ENCODE measurements around the gene KNCN. TPM values are rescaled to one million over a fixed set of nuclear protein-coding genes. Genes with fewer than 3 reads are reported as not detected.

The KNCN gene
- total RNA-seq, 1 donor, result not detected

GRCh38 chr1:46592823-46593222 is 41.4 kb upstream of the KNCN start:
- TF ChIP-seq, protein P1, sequence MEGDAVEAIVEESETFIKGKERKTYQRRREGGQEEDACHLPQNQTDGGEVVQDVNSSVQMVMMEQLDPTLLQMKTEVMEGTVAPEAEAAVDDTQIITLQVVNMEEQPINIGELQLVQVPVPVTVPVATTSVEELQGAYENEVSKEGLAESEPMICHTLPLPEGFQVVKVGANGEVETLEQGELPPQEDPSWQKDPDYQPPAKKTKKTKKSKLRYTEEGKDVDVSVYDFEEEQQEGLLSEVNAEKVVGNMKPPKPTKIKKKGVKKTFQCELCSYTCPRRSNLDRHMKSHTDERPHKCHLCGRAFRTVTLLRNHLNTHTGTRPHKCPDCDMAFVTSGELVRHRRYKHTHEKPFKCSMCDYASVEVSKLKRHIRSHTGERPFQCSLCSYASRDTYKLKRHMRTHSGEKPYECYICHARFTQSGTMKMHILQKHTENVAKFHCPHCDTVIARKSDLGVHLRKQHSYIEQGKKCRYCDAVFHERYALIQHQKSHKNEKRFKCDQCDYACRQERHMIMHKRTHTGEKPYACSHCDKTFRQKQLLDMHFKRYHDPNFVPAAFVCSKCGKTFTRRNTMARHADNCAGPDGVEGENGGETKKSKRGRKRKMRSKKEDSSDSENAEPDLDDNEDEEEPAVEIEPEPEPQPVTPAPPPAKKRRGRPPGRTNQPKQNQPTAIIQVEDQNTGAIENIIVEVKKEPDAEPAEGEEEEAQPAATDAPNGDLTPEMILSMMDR (IDR thresholded peaks at IDR 0.05; ENCODE audit: insufficient read depth, low read depth, low read length), result no peak
- no peak for DNase-seq (ENCODE audit: low read depth)
- H3K4me3 ChIP-seq (ENCODE audit: low read depth, low read length), result no peak overlapping the region

DNA sequence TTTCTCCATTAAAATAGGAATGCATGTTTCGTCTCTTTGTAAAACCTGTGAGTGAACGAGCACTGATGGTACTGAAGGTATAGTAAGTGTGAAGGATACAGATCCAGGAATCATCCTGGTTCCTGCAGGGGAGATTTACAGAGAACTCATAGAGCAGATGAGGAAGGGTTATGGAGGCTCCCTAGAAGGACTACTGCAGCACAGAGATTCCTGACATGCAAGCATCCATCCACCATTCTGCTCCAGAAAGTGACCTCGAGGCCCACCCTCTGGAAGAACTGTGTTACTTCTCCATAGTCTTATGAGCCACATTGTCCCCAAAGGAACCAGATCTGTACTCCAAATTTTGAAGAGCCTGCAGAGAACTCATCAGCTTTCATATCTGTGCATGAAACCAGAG is 38.1 kb upstream of the KNCN start:
- TF ChIP-seq, protein P1 (IDR thresholded peaks at IDR 0.05; ENCODE audit: insufficient read depth, low read depth, low read length), result no peak
- no peak overlapping the region for H3K4me3 ChIP-seq (ENCODE audit: low read depth, low read length)

DNA sequence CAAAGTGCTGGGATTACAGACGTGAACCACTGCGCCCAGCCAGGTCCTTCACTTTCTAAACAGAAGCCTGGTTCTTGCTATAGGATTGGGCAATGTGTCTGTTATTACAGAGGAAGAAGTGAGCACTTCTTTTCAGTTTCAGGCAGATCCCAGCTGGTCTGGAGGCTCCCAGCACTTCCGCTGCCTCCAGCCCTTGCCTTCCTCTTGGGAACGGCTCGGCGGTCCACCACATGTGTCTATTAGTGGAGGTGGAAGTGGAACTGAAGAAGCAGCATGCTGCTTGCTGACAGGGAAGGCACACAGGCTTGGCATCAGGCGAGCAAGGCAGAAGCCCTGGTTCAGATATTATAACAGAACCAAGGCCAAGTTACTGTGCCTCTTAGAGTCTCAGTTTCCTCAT is 35.6 kb upstream of the KNCN start:
- no peak for DNase-seq (ENCODE audit: low read depth)
- TF ChIP-seq, protein P1 (IDR thresholded peaks at IDR 0.05; ENCODE audit: insufficient read depth, low read depth, low read length), result no peak
- H3K4me3 ChIP-seq (ENCODE audit: low read depth, low read length), result no peak overlapping the region

More for the DNA sequence above, 38.1 kb upstream of the KNCN start:
- no peak for DNase-seq (ENCODE audit: low read depth)

DNA sequence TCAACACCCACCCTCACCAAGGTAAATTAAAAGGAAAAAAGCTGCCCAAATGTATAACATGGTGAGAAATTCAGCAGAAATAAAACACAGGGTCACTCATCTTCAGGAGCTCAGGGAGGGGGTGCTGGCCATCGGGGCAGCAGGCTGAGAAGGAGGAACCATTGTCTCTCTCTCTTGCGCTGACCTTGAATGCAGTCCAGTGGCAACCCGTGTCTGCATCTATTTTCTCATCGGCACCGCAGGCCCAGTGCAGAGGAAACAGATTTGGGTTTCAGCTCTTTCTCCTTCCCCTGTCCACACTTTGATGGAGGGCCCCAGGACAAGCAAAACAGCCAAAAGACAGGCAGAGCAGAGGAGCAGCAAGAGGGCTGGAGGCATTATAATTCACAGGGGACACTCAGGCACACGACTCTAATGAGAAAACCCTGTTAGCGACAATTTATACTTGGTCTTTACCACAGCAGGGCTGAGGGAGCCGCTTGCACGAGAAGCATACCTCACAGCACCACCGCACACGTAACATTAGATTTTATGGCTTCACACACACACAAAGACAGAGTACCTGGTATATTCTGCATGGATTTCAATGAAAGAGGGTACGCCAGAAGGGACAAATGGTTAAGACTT is 34.0 kb upstream of the KNCN start:
- DNase-seq (ENCODE audit: low read depth), result no peak
- H3K4me3 ChIP-seq (ENCODE audit: low read depth, low read length), result no peak overlapping the region
- TF ChIP-seq, protein P1 (IDR thresholded peaks at IDR 0.05; ENCODE audit: insufficient read depth, low read depth, low read length), result no peak

DNA sequence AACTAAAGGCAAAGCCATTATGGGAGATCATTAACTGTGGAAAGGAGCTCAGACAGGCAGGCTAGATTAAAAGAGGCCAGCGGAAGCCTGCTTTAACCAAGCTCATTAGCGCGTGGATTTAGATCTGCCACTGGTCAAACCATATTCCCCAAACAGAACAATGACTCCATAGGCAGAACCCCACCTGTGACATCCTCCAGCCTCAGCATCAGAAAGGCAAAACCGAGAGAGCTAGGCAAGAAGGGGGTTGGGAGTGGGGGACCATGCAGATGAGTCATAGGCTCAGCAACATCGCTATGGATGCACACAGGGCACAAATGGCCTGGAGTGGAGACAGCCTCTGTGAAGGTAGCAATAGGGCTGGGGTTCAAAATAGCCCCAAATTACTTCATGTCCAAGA is 32.0 kb upstream of the KNCN start:
- TF ChIP-seq, protein P1 (IDR thresholded peaks at IDR 0.05; ENCODE audit: insufficient read depth, low read depth, low read length), result no peak
- no peak for DNase-seq (ENCODE audit: low read depth)
- H3K4me3 ChIP-seq (ENCODE audit: low read depth, low read length), result no peak overlapping the region

DNA sequence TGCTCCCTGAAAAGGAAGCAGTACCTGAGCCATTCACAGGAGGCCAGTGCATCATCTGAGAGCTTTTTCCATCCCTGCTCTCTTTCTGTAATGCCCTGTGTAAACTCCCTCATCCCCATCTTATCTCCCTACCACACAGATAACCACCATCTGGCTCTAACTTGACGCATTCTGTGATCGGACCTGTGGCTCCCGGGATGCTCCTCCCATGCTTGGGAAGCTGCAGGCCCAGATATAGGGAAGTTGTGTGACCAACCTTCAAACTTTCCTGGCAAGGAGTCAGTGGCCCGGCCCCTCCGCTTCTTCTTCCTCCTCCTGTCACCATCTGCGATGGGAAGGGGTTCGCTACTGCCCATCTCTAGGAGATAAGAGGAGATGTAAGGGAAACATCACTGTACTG is 31.5 kb upstream of the KNCN start:
- TF ChIP-seq, protein P1 (IDR thresholded peaks at IDR 0.05; ENCODE audit: insufficient read depth, low read depth, low read length), result no peak
- no peak overlapping the region for H3K4me3 ChIP-seq (ENCODE audit: low read depth, low read length)
- DNase-seq (ENCODE audit: low read depth), result peak; percentile 36
